Endodermal cell (in vitro differentiated cells): Measurements from ENCODE around the gene ATP1A4. TPM values are rescaled to one million over a fixed set of nuclear protein-coding genes. Genes with fewer than 3 reads are reported as not detected.
A peak's percentile ranks its signal among the peaks of the same experiment; 100 is the strongest.

Experiments used
- DNase-seq: peaks from one replicate; pipeline ENCODE4 v3.0.0-alpha.2; 2017
- H3K27ac ChIP-seq: 2 replicates; pipeline ENCODE4 v1.5.1; 2013; ENCODE audit warnings: mild to moderate bottlenecking, low read depth, low read length, moderate library complexity
- H3K27me3 ChIP-seq: 2 replicates; pipeline ENCODE4 v1.6.1; 2013; ENCODE audit warnings: mild to moderate bottlenecking, low read length, moderate library complexity; ENCODE audit not compliant: insufficient read depth, control insufficient read depth, poor library complexity, severe bottlenecking
- H3K36me3 ChIP-seq: 2 replicates; pipeline ENCODE4 v1.7.0; 2013; ENCODE audit warnings: mild to moderate bottlenecking, low read length, moderate library complexity; ENCODE audit not compliant: control insufficient read depth, insufficient read depth
- H3K4me1 ChIP-seq: one replicate; pipeline ENCODE4 v1.7.0; 2013; ENCODE audit warnings: low read length; ENCODE audit not compliant: control insufficient read depth, insufficient read depth
- H3K4me3 ChIP-seq: 2 replicates; pipeline ENCODE4 v1.5.1; 2013; ENCODE audit warnings: mild to moderate bottlenecking, low read length, moderate library complexity
- H3K9ac ChIP-seq: 2 replicates; pipeline ENCODE4 v1.6.1; 2013; ENCODE audit warnings: mild to moderate bottlenecking, low read length, moderate library complexity; ENCODE audit not compliant: poor library complexity, severe bottlenecking; ENCODE audit errors: extremely low read depth
- H3K9me3 ChIP-seq: 2 replicates; pipeline ENCODE4 v1.6.1; 2013; ENCODE audit warnings: mild to moderate bottlenecking, low read length, moderate library complexity; ENCODE audit not compliant: control insufficient read depth
- H3K27ac Mint-ChIP-seq: 2 replicates; pipeline ENCODE4 v1.8.0; 2020; ENCODE audit warnings: mixed read lengths
- H3K27me3 Mint-ChIP-seq: 2 replicates; pipeline ENCODE4 v1.8.0; 2021; ENCODE audit warnings: mild to moderate bottlenecking, mixed read lengths; ENCODE audit not compliant: insufficient read depth
- H3K36me3 Mint-ChIP-seq: 2 replicates; pipeline ENCODE4 v1.8.0; 2020; ENCODE audit warnings: low read depth, mixed read lengths
- H3K4me1 Mint-ChIP-seq: 2 replicates; pipeline ENCODE4 v1.8.0; 2020; ENCODE audit warnings: mixed read lengths
- H3K4me3 Mint-ChIP-seq: 2 replicates; pipeline ENCODE4 v1.8.0; 2020; ENCODE audit warnings: mild to moderate bottlenecking, moderate library complexity, mixed read lengths
- H3K9me3 Mint-ChIP-seq: 2 replicates; pipeline ENCODE4 v1.8.0; 2020; ENCODE audit warnings: mild to moderate bottlenecking, mixed read lengths
- total RNA-seq, 2 donors: library from RNA; stranded (reverse); fragmentation: NEBNext Ultra II Directional in 1 of 2; extraction: Animal tissue kit (Norgen Biotek cat#: 25700) in 1 of 2; gene quantifications; 2 replicates in 1 of 2; 3 replicates in 1 of 2; pipeline ENCODE4 v1.2.1, GENCODE V29; 2021
- TF ChIP-seq, protein P1 (sequence below): fragments of 200-600 bp; sonication (generic); conservative IDR thresholded peaks from 2 replicates; pipeline ENCODE4 v1.5.0; 2021; ENCODE audit warnings: antibody characterized with exemption, mild to moderate bottlenecking

ATP1A4 gene
- total RNA-seq, 2 donors from 2014 or later: 0.55 to 0.75 TPM

GRCh38 chr1:160228431-160228830 lies 77.0 kb downstream of the ATP1A4 start:
- Histone ChIP-seq H3K9me3 (no peaks in the 10 kb centered on the region), H3K36me3 (peaks cover 94% of the 10 kb centered on the region), H3K4me3 (no peak overlapping the region), H3K27ac (no peak overlapping the region), H3K4me1 (no peaks in the 10 kb centered on the region), H3K27me3 (no peaks in the 10 kb centered on the region), H3K9ac (no peak overlapping the region)
- no peaks in the 10 kb centered on the region for H3K9me3 Mint-ChIP-seq
- H3K4me1 Mint-ChIP-seq: no peaks in the 10 kb centered on the region
- H3K27ac Mint-ChIP-seq: no peak overlapping the region
- H3K36me3 Mint-ChIP-seq: peaks cover 70% of the 10 kb centered on the region
- no peaks in the 10 kb centered on the region for H3K27me3 Mint-ChIP-seq
- no peak for DNase-seq
- TF ChIP-seq, protein P1, sequence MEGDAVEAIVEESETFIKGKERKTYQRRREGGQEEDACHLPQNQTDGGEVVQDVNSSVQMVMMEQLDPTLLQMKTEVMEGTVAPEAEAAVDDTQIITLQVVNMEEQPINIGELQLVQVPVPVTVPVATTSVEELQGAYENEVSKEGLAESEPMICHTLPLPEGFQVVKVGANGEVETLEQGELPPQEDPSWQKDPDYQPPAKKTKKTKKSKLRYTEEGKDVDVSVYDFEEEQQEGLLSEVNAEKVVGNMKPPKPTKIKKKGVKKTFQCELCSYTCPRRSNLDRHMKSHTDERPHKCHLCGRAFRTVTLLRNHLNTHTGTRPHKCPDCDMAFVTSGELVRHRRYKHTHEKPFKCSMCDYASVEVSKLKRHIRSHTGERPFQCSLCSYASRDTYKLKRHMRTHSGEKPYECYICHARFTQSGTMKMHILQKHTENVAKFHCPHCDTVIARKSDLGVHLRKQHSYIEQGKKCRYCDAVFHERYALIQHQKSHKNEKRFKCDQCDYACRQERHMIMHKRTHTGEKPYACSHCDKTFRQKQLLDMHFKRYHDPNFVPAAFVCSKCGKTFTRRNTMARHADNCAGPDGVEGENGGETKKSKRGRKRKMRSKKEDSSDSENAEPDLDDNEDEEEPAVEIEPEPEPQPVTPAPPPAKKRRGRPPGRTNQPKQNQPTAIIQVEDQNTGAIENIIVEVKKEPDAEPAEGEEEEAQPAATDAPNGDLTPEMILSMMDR: no peak
- H3K4me3 Mint-ChIP-seq: no peak overlapping the region

- H3K9me3 Mint-ChIP-seq: no peaks in the 10 kb centered on the region
- Histone ChIP-seq H3K27ac (no peak overlapping the region), H3K4me3 (no peak overlapping the region), H3K9ac (no peak overlapping the region), H3K4me1 (no peaks in the 10 kb centered on the region), H3K27me3 (no peaks in the 10 kb centered on the region), H3K36me3 (peaks cover 94% of the 10 kb centered on the region), H3K9me3 (no peaks in the 10 kb centered on the region)
- no peaks in the 10 kb centered on the region for H3K27me3 Mint-ChIP-seq
- H3K4me1 Mint-ChIP-seq: peaks cover 8% of the 10 kb centered on the region
- TF ChIP-seq, protein P1: no peak
- no peak overlapping the region for H3K4me3 Mint-ChIP-seq
- peaks cover 77% of the 10 kb centered on the region for H3K36me3 Mint-ChIP-seq
- no peak for DNase-seq
- H3K27ac Mint-ChIP-seq: peak overlapping the region; percentile 48
These were observed 81.5 kb downstream of the ATP1A4 start for GRCh38 chr1:160232911-160233310.

Other genes with a start within 250 kb of the ATP1A4 start
- 100 to 1,000 TPM; 136 to 221 TPM for gene TAGLN2, start 226.1 kb upstream of the ATP1A4 start, total RNA-seq
- gene IGSF9, start 206.0 kb upstream of the ATP1A4 start, total RNA-seq: 1 to 10 TPM; 7.5 to 9.2 TPM
- gene SLAMF9, start 197.4 kb upstream of the ATP1A4 start, total RNA-seq: not detected
- gene PIGM, start 119.6 kb upstream of the ATP1A4 start, total RNA-seq: 1 to 10 TPM; 4.6 to 5.2 TPM
- gene KCNJ10, start 81.4 kb upstream of the ATP1A4 start, total RNA-seq: under 1 TPM in 1 of 2 donors, not detected in 1; 0.26 TPM
- not detected for gene KCNJ9, start 70.1 kb upstream of the ATP1A4 start, total RNA-seq
- 10 to 100 TPM; 34.5 to 35.9 TPM for gene IGSF8, start 53.0 kb upstream of the ATP1A4 start, total RNA-seq
- 1 to 10 TPM; 3.0 to 3.2 TPM for gene ATP1A2, start 35.8 kb upstream of the ATP1A4 start, total RNA-seq
- gene CASQ1, start 39.0 kb downstream of the ATP1A4 start, total RNA-seq: under 1 TPM; 0.29 to 0.77 TPM
- 10 to 100 TPM; 55.9 to 56.3 TPM for gene PEA15, start 53.8 kb downstream of the ATP1A4 start, total RNA-seq
- gene DCAF8, start 110.9 kb downstream of the ATP1A4 start, total RNA-seq: 100 to 1,000 TPM; 185 to 238 TPM
- gene PEX19, start 133.5 kb downstream of the ATP1A4 start, total RNA-seq: 100 to 1,000 TPM in 1 of 2 donors, 10 to 100 TPM in 1; 94.7 to 102 TPM
- 100 to 1,000 TPM; 159 to 174 TPM for gene COPA, start 191.6 kb downstream of the ATP1A4 start, total RNA-seq
- gene NCSTN, start 191.8 kb downstream of the ATP1A4 start, total RNA-seq: 100 to 1,000 TPM; 103 to 107 TPM
- under 1 TPM; 0.31 to 0.57 TPM for gene NHLH1, start 215.5 kb downstream of the ATP1A4 start, total RNA-seq
- 10 to 100 TPM; 62.5 to 67.5 TPM for gene VANGL2, start 249.0 kb downstream of the ATP1A4 start, total RNA-seq